Mesenchymal stem cell (in vitro differentiated cells and primary cell): ENCODE results near the gene GDE1.
"Not testable (repeated sequence)": the region's sequence is repeated elsewhere in the genome, so short reads cannot be mapped to it uniquely, and the experiment has no call there.

Experiments used
- DNase-seq: peaks from one replicate; pipeline ENCODE4 v3.0.0-alpha.2; 2013
- H2AFZ ChIP-seq: one replicate; pipeline ENCODE4 v1.6.1; 2013; ENCODE audit warnings: low read depth, mild to moderate bottlenecking, control low read depth, inconsistent platforms, low read length, moderate library complexity
- H2AK5ac ChIP-seq: 2 replicates; pipeline ENCODE4 v1.6.1; 2013; ENCODE audit warnings: low read length, moderate library complexity, mild to moderate bottlenecking, inconsistent platforms; ENCODE audit not compliant: severe bottlenecking
- H2BK120ac ChIP-seq: one replicate; pipeline ENCODE4 v1.6.1; 2013; ENCODE audit warnings: low read depth, mild to moderate bottlenecking, inconsistent platforms, low read length, moderate library complexity
- H2BK12ac ChIP-seq, 2 experiments: one replicate each; pipeline ENCODE4 v1.6.1; 2013; ENCODE audit warnings: inconsistent platforms in 2 of 2, low read length in 2 of 2, mild to moderate bottlenecking in 2 of 2, moderate library complexity in 2 of 2, control low read depth in 1 of 2
- H2BK15ac ChIP-seq: one replicate; pipeline ENCODE4 v1.6.1; 2013; ENCODE audit warnings: mild to moderate bottlenecking, low read depth, inconsistent platforms; ENCODE audit not compliant: poor library complexity, severe bottlenecking
- H2BK5ac ChIP-seq: 2 replicates; pipeline ENCODE4 v1.6.1; 2013; ENCODE audit warnings: low read depth, mild to moderate bottlenecking, low read length, control low read depth, inconsistent platforms; ENCODE audit not compliant: poor library complexity, severe bottlenecking
- H3K14ac ChIP-seq, 2 experiments: one replicate each; pipeline ENCODE4 v1.6.1; 2013; ENCODE audit warnings: inconsistent platforms in 2 of 2, low read length in 2 of 2, control low read depth in 1 of 2, mild to moderate bottlenecking in 1 of 2, moderate library complexity in 1 of 2
- H3K18ac ChIP-seq, 2 experiments: one replicate each; pipeline ENCODE4 v1.6.1; 2013; ENCODE audit warnings: inconsistent platforms in 2 of 2, low read length in 2 of 2, control low read depth in 1 of 2, low read depth in 1 of 2, mild to moderate bottlenecking in 1 of 2
- H3K23ac ChIP-seq, 2 experiments: one replicate each; pipeline ENCODE4 v1.6.1; 2013; ENCODE audit warnings: inconsistent platforms in 2 of 2, low read length in 2 of 2, mild to moderate bottlenecking in 2 of 2, moderate library complexity in 2 of 2, control low read depth in 1 of 2
- H3K27ac ChIP-seq: 2 replicates; pipeline ENCODE4 v1.5.1; 2013; ENCODE audit warnings: mild to moderate bottlenecking, moderate library complexity, low read length, control low read depth, inconsistent platforms; ENCODE audit not compliant: poor library complexity, severe bottlenecking
- H3K27me3 ChIP-seq, 2 experiments: 2 replicates each; pipeline versions ENCODE4 v1.6.1 to v1.7.0; 2013; ENCODE audit warnings: low read length in 2 of 2, mild to moderate bottlenecking in 2 of 2, moderate library complexity in 2 of 2, control low read depth in 1 of 2, inconsistent platforms in 1 of 2; ENCODE audit not compliant: control insufficient read depth in 1 of 2, insufficient read depth in 1 of 2
- H3K36me3 ChIP-seq, 2 experiments: 2 replicates each; pipeline versions ENCODE4 v1.6.1 to v1.7.0; 2013; ENCODE audit warnings: low read length in 2 of 2, control low read depth in 1 of 2, inconsistent platforms in 1 of 2, low read depth in 1 of 2, mild to moderate bottlenecking in 1 of 2; ENCODE audit not compliant: insufficient read depth in 2 of 2, control insufficient read depth in 1 of 2
- H3K4ac ChIP-seq, 2 experiments: one replicate each; pipeline ENCODE4 v1.6.1; 2013; ENCODE audit warnings: inconsistent platforms in 2 of 2, low read length in 2 of 2, mild to moderate bottlenecking in 2 of 2, moderate library complexity in 2 of 2, control low read depth in 1 of 2, low read depth in 1 of 2
- H3K4me1 ChIP-seq: 2 replicates; pipeline ENCODE4 v1.6.1; 2013; ENCODE audit warnings: low read depth, low read length, control low read depth; ENCODE audit not compliant: control insufficient read depth, insufficient read depth
- H3K4me2 ChIP-seq: 2 replicates; pipeline ENCODE4 v1.6.1; 2013; ENCODE audit warnings: low read length, mild to moderate bottlenecking, inconsistent platforms; ENCODE audit not compliant: poor library complexity, severe bottlenecking
- H3K4me3 ChIP-seq, 2 experiments: 2 replicates each; pipeline versions ENCODE4 v1.5.1 to v1.7.0; 2013; ENCODE audit warnings: low read length in 2 of 2, mild to moderate bottlenecking in 2 of 2, control low read depth in 1 of 2, low read depth in 1 of 2; ENCODE audit not compliant: insufficient read depth in 1 of 2
- H3K79me1 ChIP-seq: replicated peaks from 2 replicates; pipeline ENCODE4 v1.6.1; 2013; ENCODE audit warnings: mild to moderate bottlenecking, control low read depth, low read length, inconsistent platforms; ENCODE audit not compliant: poor library complexity, severe bottlenecking
- H3K9ac ChIP-seq: 2 replicates; pipeline ENCODE4 v1.7.0; 2013; ENCODE audit warnings: mild to moderate bottlenecking, low read length, moderate library complexity
- H3K9me3 ChIP-seq: 2 replicates; pipeline ENCODE4 v1.7.0; 2013; ENCODE audit warnings: mild to moderate bottlenecking, low read length; ENCODE audit not compliant: control insufficient read depth
- H4K8ac ChIP-seq: one replicate; pipeline ENCODE4 v1.6.1; 2013; ENCODE audit warnings: inconsistent platforms, mild to moderate bottlenecking, low read length, moderate library complexity
- H4K91ac ChIP-seq: one replicate; pipeline ENCODE4 v1.6.1; 2013; ENCODE audit warnings: mild to moderate bottlenecking, low read length, inconsistent platforms
- WGBS: methylation state at CpG from one replicate; pipeline ENCODE4 v1.1.7; 2013; ENCODE audit warnings: mixed read lengths; 5-methylcytosine and 5-hydroxymethylcytosine counted together

Gene GDE1

DNA sequence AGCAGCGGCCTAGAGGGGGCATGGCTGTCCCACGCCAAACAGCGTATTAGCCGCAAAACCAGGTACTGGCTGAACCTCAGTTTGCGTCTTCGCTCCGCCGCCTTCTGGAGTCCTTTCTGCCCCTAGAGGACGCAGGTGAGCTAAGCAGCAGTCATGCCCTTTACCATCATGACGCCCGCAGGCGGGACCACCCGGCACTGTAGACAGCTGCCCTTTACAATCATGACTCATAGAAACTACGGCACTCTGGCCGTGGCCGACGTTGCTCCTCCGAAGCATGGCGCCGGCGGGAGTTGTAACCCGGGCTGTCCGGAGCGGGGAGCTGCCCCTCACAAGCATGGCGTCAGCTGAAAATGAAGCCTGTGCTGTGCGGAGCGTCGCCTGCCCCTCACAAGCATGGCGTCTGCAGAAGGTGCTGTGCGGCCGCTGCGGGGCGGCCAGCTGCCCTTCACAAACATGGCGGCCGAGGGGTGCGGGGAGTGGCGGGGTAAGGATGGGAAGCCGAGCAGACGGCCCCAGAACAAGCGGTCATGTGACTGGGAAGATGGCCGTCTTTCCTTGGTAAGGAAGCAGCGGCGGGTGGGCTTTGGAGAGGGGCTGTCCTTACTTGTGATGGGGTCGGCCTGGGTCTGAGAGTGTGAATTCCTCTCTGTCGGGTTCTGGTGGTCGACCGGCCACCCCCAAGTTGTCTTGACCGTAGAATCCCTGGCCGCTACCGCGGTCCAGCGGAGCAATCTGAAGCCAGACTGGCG, 33.5 kb upstream of the GDE1 start, which contains the start of gene VPS35L:
Gene VPS35L, plus strand, starts transcription at position 518 of the 752 bp plus-strand sequence. Its CDS starts 27 bp downstream, at position 545.
- peak within 1 kb of the TSS; percentile 75 to 91 for H3K4me3 ChIP-seq
- H4K91ac ChIP-seq = peak within 1 kb of the TSS; percentile 78
- H3K4me1 ChIP-seq = peaks cover 3% of the 10 kb centered on the region
- H2BK15ac ChIP-seq = peak within 1 kb of the TSS; percentile 90
- peak within 1 kb of the TSS; percentile 23 to 42 for H3K23ac ChIP-seq
- no peaks in the 10 kb centered on the region for H3K27me3 ChIP-seq
- peak within 1 kb of the TSS; percentile 75 for H3K4me2 ChIP-seq
- WGBS = under 1% methylated on average over 48 of the region's 53 CpGs
- peak within 1 kb of the TSS; percentile 99 for H3K9ac ChIP-seq
- peaks cover 17% of the 10 kb centered on the region for H3K79me1 ChIP-seq
- H3K4ac ChIP-seq = peak within 1 kb of the TSS; percentile 88
- peak within 1 kb of the TSS; percentile 96 for H3K27ac ChIP-seq
- H2AFZ ChIP-seq = peak within 1 kb of the TSS; percentile 85
- no peaks in the 10 kb centered on the region for H3K9me3 ChIP-seq
- peaks cover 0 to 16% of the 10 kb centered on the region in 2 experiments for H3K36me3 ChIP-seq
- peak; percentile 99 for DNase-seq
- H3K18ac ChIP-seq = peak within 1 kb of the TSS; percentile 89 to 94
- peak within 1 kb of the TSS; percentile 95 for H4K8ac ChIP-seq
- H2BK120ac ChIP-seq = peak within 1 kb of the TSS; percentile 88
- peak within 1 kb of the TSS in 1 of 2 experiments; percentile 54 for H2BK12ac ChIP-seq
- H2AK5ac ChIP-seq = peak within 1 kb of the TSS; percentile 6
- H3K14ac ChIP-seq = peak within 1 kb of the TSS in 1 of 2 experiments; percentile 73
- peak within 1 kb of the TSS; percentile 63 for H2BK5ac ChIP-seq

DNA sequence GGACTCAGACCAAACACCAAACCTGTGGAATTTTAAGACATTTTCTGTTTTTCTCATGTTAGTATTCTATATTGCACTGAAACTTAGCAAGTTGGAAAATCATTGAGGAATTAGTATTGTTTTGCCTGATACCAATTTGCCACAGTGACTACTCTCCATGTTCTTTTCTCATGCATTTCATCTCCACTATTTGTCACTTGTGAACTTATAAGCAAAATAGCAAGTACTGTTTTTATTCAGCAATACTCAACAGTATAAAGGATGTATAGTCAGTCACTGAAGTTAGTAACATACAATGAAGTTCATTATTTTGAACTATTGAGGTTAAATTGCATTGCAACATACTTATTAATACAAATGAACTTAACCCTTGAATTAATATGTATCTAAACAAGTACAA, 27.8 kb upstream of the GDE1 start:
- Histone ChIP-seq H3K4ac (no peak overlapping the region), H3K27ac (no peak overlapping the region), H3K27me3 (no peaks in the 10 kb centered on the region), H2AFZ (no peak overlapping the region), H3K36me3 (peaks cover 2 to 59% of the 10 kb centered on the region in 2 experiments), H4K8ac (no peak overlapping the region), H3K4me1 (peaks cover under 1% of the 10 kb centered on the region), H3K18ac (no peak overlapping the region), H4K91ac (no peak overlapping the region), H3K9me3 (no peaks in the 10 kb centered on the region), H3K14ac (no peak overlapping the region), H3K79me1 (peaks cover 8% of the 10 kb centered on the region), H3K23ac (no peak overlapping the region), H3K9ac (no peak overlapping the region), H2BK5ac (no peak overlapping the region), H2BK15ac (no peak overlapping the region), H3K4me2 (no peak overlapping the region), H2BK12ac (no peak overlapping the region), H3K4me3 (no peak overlapping the region), H2AK5ac (no peak overlapping the region), H2BK120ac (no peak overlapping the region)
- DNase-seq = no peak

DNA sequence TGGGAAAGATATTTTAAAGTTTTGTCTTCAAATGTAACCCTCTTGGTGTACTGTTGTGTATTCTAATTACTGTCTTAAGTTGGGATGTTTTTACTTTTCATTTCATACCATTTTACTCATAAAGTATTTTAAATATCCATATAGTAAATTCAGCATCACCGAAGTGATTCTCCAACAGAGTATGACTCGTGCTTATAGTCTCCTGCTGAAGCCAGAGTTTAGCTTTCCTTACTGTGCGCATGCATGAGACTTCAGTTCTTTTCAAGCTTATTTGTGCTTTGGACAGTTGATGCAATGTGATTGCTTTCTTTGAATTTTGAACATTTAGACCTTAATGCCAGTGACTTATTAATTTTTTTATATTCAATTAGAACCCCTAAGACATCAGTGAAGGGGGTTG, 26.2 kb upstream of the GDE1 start:
- H2AFZ ChIP-seq = no peak overlapping the region
- H3K23ac ChIP-seq = no peak overlapping the region
- 98% methylated on average over 3 of the region's 3 CpGs for WGBS
- DNase-seq = no peak
- H2BK12ac ChIP-seq = no peak overlapping the region
- no peak overlapping the region for H3K18ac ChIP-seq
- no peaks in the 10 kb centered on the region for H3K9me3 ChIP-seq
- no peak overlapping the region for H3K9ac ChIP-seq
- no peak overlapping the region for H2BK15ac ChIP-seq
- no peak overlapping the region for H4K91ac ChIP-seq
- no peak overlapping the region for H3K4me2 ChIP-seq
- H3K79me1 ChIP-seq = peaks cover 5% of the 10 kb centered on the region
- no peak overlapping the region for H2BK5ac ChIP-seq
- H3K14ac ChIP-seq = no peak overlapping the region
- H2BK120ac ChIP-seq = no peak overlapping the region
- no peaks in the 10 kb centered on the region for H3K4me1 ChIP-seq
- no peak overlapping the region for H3K4me3 ChIP-seq
- H3K27ac ChIP-seq = no peak overlapping the region
- H3K36me3 ChIP-seq = peaks cover 2 to 72% of the 10 kb centered on the region in 2 experiments
- H3K4ac ChIP-seq = no peak overlapping the region
- H3K27me3 ChIP-seq = no peaks in the 10 kb centered on the region
- no peak overlapping the region for H4K8ac ChIP-seq
- no peak overlapping the region for H2AK5ac ChIP-seq

DNA sequence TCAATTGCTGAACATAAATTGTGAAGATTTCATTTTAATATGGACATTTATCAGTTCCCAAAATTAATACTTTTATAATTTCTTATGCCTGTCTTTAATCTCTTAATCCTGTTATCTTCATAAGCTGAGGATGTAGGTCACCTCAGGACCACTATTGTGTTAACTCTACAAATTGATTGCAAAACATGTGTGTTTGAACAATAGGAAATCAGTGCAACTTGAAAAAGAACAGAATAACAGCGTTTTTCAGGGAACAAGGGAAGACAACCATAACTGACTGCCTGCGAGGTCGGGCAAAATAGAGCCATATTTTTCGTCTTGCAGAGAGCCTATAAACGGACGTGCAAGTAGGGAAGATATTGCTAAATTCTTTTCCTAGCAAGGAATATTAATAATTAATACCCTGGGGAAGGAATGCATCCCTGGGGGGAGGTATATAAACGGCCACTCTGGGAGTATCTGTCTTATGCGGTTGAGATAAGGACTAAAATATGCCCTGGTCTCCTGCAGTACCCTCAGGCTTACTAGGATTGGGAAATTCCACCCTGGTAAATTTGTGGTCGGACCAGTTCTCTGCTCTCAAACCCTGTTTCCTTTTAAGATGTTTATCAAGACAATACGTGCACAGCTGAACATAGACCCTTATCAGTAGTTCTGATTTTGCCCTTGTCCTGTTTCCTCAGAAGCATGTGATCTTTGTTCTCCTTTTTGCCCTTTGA, 21.5 kb upstream of the GDE1 start:
- not testable (repeated sequence) for DNase-seq, H3K14ac ChIP-seq, H2BK12ac ChIP-seq, H3K79me1 ChIP-seq, H3K4me1 ChIP-seq, H2BK5ac ChIP-seq, H3K9ac ChIP-seq, H3K27ac ChIP-seq, H4K91ac ChIP-seq, H3K4me2 ChIP-seq, H2BK120ac ChIP-seq, H2AK5ac ChIP-seq, H2BK15ac ChIP-seq, H4K8ac ChIP-seq, H3K4ac ChIP-seq, H3K9me3 ChIP-seq, H3K23ac ChIP-seq, H3K27me3 ChIP-seq, H3K18ac ChIP-seq, H2AFZ ChIP-seq, H3K4me3 ChIP-seq
- peaks cover 8 to 68% of the 10 kb centered on the region in 2 experiments for H3K36me3 ChIP-seq
- WGBS = 93% methylated on average over 10 of the region's 10 CpGs
